BE2C (cell line): Measurements from ENCODE around the gene OPRPN.

ENCODE experiments used
- DNase-seq: peaks from one replicate; pipeline ENCODE4 v3.0.0-alpha.2; 2020
- H3K27me3 ChIP-seq: fragments of 250-450 bp; sonication (Bioruptor Pico); 2 replicates; pipeline ENCODE4 v1.5.1; 2020; ENCODE audit warnings: mild to moderate bottlenecking
- H3K36me3 ChIP-seq: fragments of 250-450 bp; sonication (Bioruptor Pico); 2 replicates; pipeline ENCODE4 v1.5.1; 2020; ENCODE audit warnings: mild to moderate bottlenecking
- H3K4me1 ChIP-seq: fragments of 250-450 bp; sonication (Bioruptor Pico); 2 replicates; pipeline ENCODE4 v1.5.1; 2020
- H3K4me3 ChIP-seq: 2 replicates; pipeline ENCODE4 v1.5.1; 2011; ENCODE audit warnings: low read depth, low read length
- H3K9me3 ChIP-seq: fragments of 250-450 bp; sonication (Bioruptor Pico); 2 replicates; pipeline ENCODE4 v1.5.1; 2020
- CTCF ChIP-seq: IDR thresholded peaks from 2 replicates; pipeline ENCODE4 v1.5.1; 2012; ENCODE audit warnings: mild to moderate bottlenecking, low read depth, low read length

Gene OPRPN

GRCh38 chr4:70367813-70368212 lies 29.9 kb upstream of the OPRPN start:
- Histone ChIP-seq H3K27me3 (peaks cover 3% of the 10 kb centered on the region; the same call in 1 of the 2 replicates), H3K36me3 (no peaks in the 10 kb centered on the region), H3K4me3 (no peak overlapping the region), H3K9me3 (no peaks in the 10 kb centered on the region), H3K4me1 (no peaks in the 10 kb centered on the region)
- TF ChIP-seq CTCF: no peak
- DNase-seq: no peak

- no peak overlapping the region for H3K4me3 ChIP-seq
These were observed 25.8 kb upstream of the OPRPN start for GRCh38 chr4:70371987-70372386.

GRCh38 chr4:70372760-70373159 lies 25.0 kb upstream of the OPRPN start:
- H3K4me1 ChIP-seq: no peaks in the 10 kb centered on the region
- H3K27me3 ChIP-seq: peaks cover 3% of the 10 kb centered on the region; the same call in 1 of the 2 replicates
- DNase-seq: no peak
- no peak overlapping the region for H3K4me3 ChIP-seq
- H3K36me3 ChIP-seq: no peaks in the 10 kb centered on the region
- TF ChIP-seq CTCF: no peak
- no peaks in the 10 kb centered on the region for H3K9me3 ChIP-seq

More at GRCh38 chr4:70371987-70372386, 25.8 kb upstream of the OPRPN start:
- DNase-seq: no peak
- Histone ChIP-seq H3K36me3 (no peaks in the 10 kb centered on the region), H3K9me3 (no peaks in the 10 kb centered on the region), H3K27me3 (peaks cover 3% of the 10 kb centered on the region; the same call in 1 of the 2 replicates), H3K4me1 (no peaks in the 10 kb centered on the region)
- no peak for TF ChIP-seq CTCF

- no peak overlapping the region for H3K4me3 ChIP-seq
- H3K9me3 ChIP-seq: no peaks in the 10 kb centered on the region
- DNase-seq: no peak
- no peaks in the 10 kb centered on the region for H3K4me1 ChIP-seq
- no peak for TF ChIP-seq CTCF
- H3K36me3 ChIP-seq: no peaks in the 10 kb centered on the region
- H3K27me3 ChIP-seq: no peaks in the 10 kb centered on the region
These were observed 17.2 kb upstream of the OPRPN start for GRCh38 chr4:70380578-70380977.

- Histone ChIP-seq H3K27me3 (no peaks in the 10 kb centered on the region), H3K36me3 (no peaks in the 10 kb centered on the region), H3K4me3 (no peak within 1 kb of the TSS), H3K9me3 (no peaks in the 10 kb centered on the region), H3K4me1 (no peaks in the 10 kb centered on the region)
- TF ChIP-seq CTCF: no peak
- DNase-seq: no peak
These were observed 15.0 kb upstream of the OPRPN start, which contains the start of gene SMR3B for GRCh38 chr4:70382691-70383181. Gene SMR3B, plus strand, starts transcription at chr4:70383131. Its CDS starts 1,380 bp downstream, at chr4:70384511.

- no peak for DNase-seq
- TF ChIP-seq CTCF: no peak
- Histone ChIP-seq H3K27me3 (no peaks in the 10 kb centered on the region), H3K4me1 (no peaks in the 10 kb centered on the region), H3K4me3 (no peak overlapping the region), H3K9me3 (no peaks in the 10 kb centered on the region), H3K36me3 (no peaks in the 10 kb centered on the region)
These were observed 5.5 kb upstream of the OPRPN start for GRCh38 chr4:70392057-70392776.
